ENCODE results near the gene MT2A. TPM values are rescaled to one million over a fixed set of nuclear protein-coding genes. Genes with fewer than 3 reads are reported as not detected.
"Not testable (repeated sequence)": the region's sequence is repeated elsewhere in the genome, so short reads cannot be mapped to it uniquely, and the experiment has no call there.

The MT2A gene
- total RNA-seq, 4 donors from 2014 or later: 68.8 to 459 (median 89.3) TPM

DNA sequence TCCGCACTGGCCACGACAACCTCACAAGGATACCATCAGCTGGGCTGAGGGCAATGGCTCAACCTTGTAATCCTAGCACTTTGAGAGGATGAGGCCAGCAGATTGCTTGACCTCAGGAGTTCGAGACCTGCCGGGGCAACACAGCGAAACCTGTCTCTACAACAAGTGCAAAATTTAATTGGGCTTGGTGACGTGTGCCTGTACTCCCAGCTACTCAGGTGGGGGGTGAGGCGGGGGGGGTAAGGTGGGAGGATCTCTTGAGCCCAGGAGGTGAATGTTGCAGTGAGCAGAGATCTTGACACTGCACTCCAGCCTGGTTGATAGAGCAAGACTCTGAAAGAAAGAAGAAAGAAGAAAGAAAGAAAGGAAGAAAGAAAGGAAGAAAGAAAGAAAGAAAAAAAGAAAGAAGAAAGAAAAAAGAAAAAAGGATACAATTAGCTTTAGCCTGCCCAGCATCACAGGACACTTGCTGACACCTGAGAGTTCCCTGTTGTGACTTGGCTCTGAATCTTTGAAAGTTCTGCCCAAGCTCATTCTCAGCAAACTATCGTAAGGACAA lies 12.0 kb downstream of the MT2A start:
- no peak overlapping the region for H3K4me3 ChIP-seq
- intact Hi-C loops (cut with DNase I; ENCODE audit: low total_unique reads) (no loop called here), in situ Hi-C loops (cut with MboI; ENCODE audit: low pct_ligation_motif_present in 1 of 4, low pct_unique_long_range_greater_than_20kb in 1 of 4, low sequenced_read_pairs in 3 of 4) (no loop called here)
- H3K4me1 ChIP-seq: peaks cover 5 to 21% (median 12%) of the 10 kb centered on the region in 4 donors
- peaks cover 4% of the 10 kb centered on the region for H3K27me3 ChIP-seq
- DNase-seq: no peak
- WGBS, 2 donors (ENCODE audit: low coverage in 1 of 2): 91% methylated on average over 7 of the region's 8 CpGs; no CpG with 5 or more reads in 1 of the 2 donors
- no peak overlapping the region for H3K27ac ChIP-seq
- TF ChIP-seq, protein P1, sequence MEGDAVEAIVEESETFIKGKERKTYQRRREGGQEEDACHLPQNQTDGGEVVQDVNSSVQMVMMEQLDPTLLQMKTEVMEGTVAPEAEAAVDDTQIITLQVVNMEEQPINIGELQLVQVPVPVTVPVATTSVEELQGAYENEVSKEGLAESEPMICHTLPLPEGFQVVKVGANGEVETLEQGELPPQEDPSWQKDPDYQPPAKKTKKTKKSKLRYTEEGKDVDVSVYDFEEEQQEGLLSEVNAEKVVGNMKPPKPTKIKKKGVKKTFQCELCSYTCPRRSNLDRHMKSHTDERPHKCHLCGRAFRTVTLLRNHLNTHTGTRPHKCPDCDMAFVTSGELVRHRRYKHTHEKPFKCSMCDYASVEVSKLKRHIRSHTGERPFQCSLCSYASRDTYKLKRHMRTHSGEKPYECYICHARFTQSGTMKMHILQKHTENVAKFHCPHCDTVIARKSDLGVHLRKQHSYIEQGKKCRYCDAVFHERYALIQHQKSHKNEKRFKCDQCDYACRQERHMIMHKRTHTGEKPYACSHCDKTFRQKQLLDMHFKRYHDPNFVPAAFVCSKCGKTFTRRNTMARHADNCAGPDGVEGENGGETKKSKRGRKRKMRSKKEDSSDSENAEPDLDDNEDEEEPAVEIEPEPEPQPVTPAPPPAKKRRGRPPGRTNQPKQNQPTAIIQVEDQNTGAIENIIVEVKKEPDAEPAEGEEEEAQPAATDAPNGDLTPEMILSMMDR (IDR thresholded peaks at IDR 0.05): no peak
- TF ChIP-seq EP300 (IDR thresholded peaks at IDR 0.05; ENCODE audit: low read depth) (no peak), POLR2AphosphoS5 (IDR thresholded peaks at IDR 0.05) (no peak), POLR2A (IDR thresholded peaks at IDR 0.05) (no peak)
- H3K36me3 ChIP-seq: no peaks in the 10 kb centered on the region
- no peaks in the 10 kb centered on the region for H3K9me3 ChIP-seq

DNA sequence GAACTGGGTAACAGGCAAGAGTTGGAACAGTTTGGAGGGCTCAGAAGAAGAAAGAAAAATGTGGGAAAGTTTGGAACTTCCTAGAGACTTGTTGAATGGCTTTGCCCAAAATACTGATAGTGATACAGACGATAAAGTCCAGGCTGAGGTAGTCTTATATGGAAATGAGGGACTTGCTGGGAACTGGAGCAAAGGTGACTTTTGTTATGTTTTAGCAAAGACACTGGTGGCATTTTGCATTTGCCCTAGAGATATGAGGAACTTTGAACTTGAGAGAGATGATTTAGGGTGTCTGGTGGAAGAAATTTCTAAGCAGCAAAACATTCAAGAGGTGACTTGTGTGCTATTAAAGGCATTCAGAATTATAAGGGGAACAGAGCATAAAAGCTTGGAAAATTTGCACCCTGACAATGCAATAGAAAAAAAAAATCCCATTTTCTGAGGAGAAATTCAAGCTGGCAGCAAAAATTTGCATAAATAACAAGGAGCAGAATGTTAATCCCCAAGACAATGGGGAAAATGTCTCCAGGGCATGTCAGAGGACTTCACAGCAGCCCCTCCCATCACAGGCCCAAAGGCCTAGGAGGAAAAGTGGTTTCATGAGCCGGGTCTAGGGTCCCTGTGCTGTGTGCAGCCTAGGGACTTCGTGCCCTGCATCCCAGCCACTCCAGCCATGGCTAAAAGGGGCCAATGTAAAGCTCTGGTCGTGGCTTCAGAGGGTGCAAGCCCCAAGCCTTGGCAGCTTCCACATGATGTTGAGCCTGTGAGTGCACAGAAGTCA lies 13.5 kb downstream of the MT2A start:
- in situ Hi-C loops (cut with MboI; ENCODE audit: low pct_ligation_motif_present in 1 of 4, low pct_unique_long_range_greater_than_20kb in 1 of 4, low sequenced_read_pairs in 3 of 4); H3K9me3 ChIP-seq; H3K4me3 ChIP-seq; H3K27ac ChIP-seq; H3K27me3 ChIP-seq; H3K36me3 ChIP-seq; DNase-seq; intact Hi-C loops (cut with DNase I; ENCODE audit: low total_unique reads): not testable (repeated sequence)
- peaks cover 5 to 28% (median 24%) of the 10 kb centered on the region in 4 donors for H3K4me1 ChIP-seq
- 30 to 79% methylated on average over 1 to 4 of the region's 4 CpGs for WGBS, 2 donors (ENCODE audit: low coverage in 1 of 2)

DNA sequence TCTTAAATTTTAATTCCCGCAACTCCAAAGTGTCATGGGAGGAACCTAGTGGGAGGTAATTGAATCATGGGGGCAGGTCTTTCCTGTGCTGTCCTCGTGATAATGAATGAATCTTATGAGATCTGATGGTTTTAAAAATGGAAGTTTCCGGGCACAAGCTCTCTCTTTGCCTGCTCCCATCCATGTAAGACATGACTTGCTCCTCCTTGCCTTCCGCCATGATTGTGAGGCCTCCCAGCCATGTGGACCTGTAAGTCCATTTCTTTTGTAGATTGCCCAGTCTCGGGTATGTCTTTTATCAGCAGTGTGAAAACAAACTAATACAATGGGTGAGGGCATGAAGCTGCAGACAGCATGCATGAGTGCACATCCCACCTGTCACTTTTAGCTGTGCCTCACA lies 14.8 kb downstream of the MT2A start:
- in situ Hi-C loops (cut with MboI; ENCODE audit: low pct_ligation_motif_present in 1 of 4, low pct_unique_long_range_greater_than_20kb in 1 of 4, low sequenced_read_pairs in 3 of 4); H3K9me3 ChIP-seq; H3K4me3 ChIP-seq; H3K36me3 ChIP-seq; H3K27ac ChIP-seq; DNase-seq; H3K27me3 ChIP-seq; intact Hi-C loops (cut with DNase I; ENCODE audit: low total_unique reads): not testable (repeated sequence)
- WGBS, 2 donors (ENCODE audit: low coverage in 1 of 2): 82% methylated on average over 5 of the region's 5 CpGs; no CpG with 5 or more reads in 1 of the 2 donors
- H3K4me1 ChIP-seq: peaks cover 0 to 22% (median 17%) of the 10 kb centered on the region in 4 donors

DNA sequence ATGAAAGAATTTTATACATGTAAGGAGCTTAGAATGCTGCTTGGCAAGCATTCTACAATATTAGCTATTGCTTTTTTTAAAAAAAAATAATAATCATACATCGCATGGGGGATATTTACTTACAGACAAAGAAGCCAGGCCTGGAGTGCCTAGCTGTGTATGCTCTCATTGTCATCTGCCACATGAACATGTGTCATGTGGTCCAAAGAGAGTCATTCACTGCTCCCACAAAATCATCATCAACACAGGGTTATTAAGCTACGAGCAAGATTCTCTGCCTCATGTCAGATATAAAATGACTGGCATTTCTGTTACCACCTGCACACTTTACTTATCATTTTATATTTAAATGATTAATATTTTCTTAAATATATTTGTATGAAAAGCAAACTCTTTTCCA lies 15.3 kb downstream of the MT2A start:
- WGBS, 2 donors (ENCODE audit: low coverage in 1 of 2): 97 to 100% methylated on average over 2 of the region's 2 CpGs
- intact Hi-C loops (cut with DNase I; ENCODE audit: low total_unique reads) (no loop called here), in situ Hi-C loops (cut with MboI; ENCODE audit: low pct_ligation_motif_present in 1 of 4, low pct_unique_long_range_greater_than_20kb in 1 of 4, low sequenced_read_pairs in 3 of 4) (no loop called here)
- H3K4me3 ChIP-seq: no peak overlapping the region
- peaks cover 4% of the 10 kb centered on the region for H3K27me3 ChIP-seq
- TF ChIP-seq POLR2AphosphoS5 (IDR thresholded peaks at IDR 0.05): no peak
- TF ChIP-seq, protein P1 (IDR thresholded peaks at IDR 0.05): no peak
- TF ChIP-seq EP300 (IDR thresholded peaks at IDR 0.05; ENCODE audit: low read depth): no peak
- TF ChIP-seq POLR2A (IDR thresholded peaks at IDR 0.05): no peak
- DNase-seq: no peak
- H3K36me3 ChIP-seq: no peaks in the 10 kb centered on the region
- no peak overlapping the region for H3K27ac ChIP-seq
- peaks cover 0 to 22% (median 17%) of the 10 kb centered on the region in 4 donors for H3K4me1 ChIP-seq
- no peaks in the 10 kb centered on the region for H3K9me3 ChIP-seq

DNA sequence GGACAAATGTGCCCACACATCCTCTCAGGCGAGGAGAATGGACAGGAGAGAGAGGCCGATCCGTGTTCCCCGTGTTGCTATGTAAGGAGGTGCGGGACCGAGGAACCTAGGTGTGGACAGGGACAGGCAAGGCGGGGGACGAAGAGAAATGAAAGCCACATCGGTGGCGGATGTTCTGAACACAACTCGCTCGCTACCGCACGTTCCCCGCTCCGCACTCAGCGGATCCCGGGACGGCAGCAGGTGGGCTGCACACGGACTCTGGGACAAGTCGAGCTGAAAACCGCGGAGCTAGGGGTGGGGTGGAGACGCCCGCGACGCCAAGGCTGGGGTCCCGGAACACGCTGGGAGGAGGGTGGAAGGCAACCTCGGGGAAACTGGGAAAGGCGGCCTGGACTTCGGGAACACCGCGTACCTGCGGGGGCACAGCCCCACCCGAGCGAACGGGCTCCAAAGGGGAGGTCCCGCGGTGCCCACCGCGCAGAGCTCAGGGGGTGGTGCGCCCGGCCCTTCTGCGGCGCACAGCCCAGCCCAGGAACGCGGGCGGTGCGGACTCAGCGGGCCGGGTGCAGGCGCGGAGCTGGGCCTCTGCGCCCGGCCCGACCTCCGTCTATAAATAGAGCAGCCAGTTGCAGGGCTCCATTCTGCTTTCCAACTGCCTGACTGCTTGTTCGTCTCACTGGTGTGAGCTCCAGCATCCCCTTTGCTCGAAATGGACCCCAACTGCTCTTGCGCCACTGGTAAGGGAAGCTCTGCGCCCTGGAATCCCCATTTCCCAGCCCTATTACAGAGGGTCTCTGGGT lies 17.0 kb downstream of the MT2A start, which contains the start of gene MT1E:
MT1E (plus strand) TSS at position 642 of the 803 bp plus-strand sequence; CDS start at position 713, 71 bp downstream.
- Histone ChIP-seq H3K4me1 (peaks cover 0 to 22% (median 17%) of the 10 kb centered on the region in 4 donors), H3K27ac (peak within 1 kb of the TSS; percentile 85 to 90 (median 90)), H3K9me3 (no peaks in the 10 kb centered on the region), H3K27me3 (no peaks in the 10 kb centered on the region), H3K36me3 (no peaks in the 10 kb centered on the region), H3K4me3 (peak within 1 kb of the TSS; percentile 38 to 61 (median 54))
- 1 to 40% methylated on average over 1 to 43 of the region's 62 CpGs for WGBS, 2 donors (ENCODE audit: low coverage in 1 of 2)
- peak; percentile 84 to 99 (median 98) for TF ChIP-seq POLR2AphosphoS5 (IDR thresholded peaks at IDR 0.05)
- TF ChIP-seq, protein P1 (IDR thresholded peaks at IDR 0.05): no peak
- peak; percentile 97 for TF ChIP-seq POLR2A (IDR thresholded peaks at IDR 0.05)
- TF ChIP-seq EP300 (IDR thresholded peaks at IDR 0.05; ENCODE audit: low read depth): peak; percentile 91
- peak; percentile 83 for DNase-seq
- in situ Hi-C loops (cut with MboI; ENCODE audit: low pct_ligation_motif_present in 1 of 4, low pct_unique_long_range_greater_than_20kb in 1 of 4, low sequenced_read_pairs in 3 of 4): no loop called here
- intact Hi-C loops (cut with DNase I; ENCODE audit: low total_unique reads): loop anchor here (5.0 kb wide), 1 partner anchor 57 kb away; the partner anchor contains the start of gene MT1X

Measured in transverse colon (tissue), 4 donors.